Suppressor macrophage (primary cell): ENCODE data around the gene RAP1B.
A peak's percentile ranks its signal among the peaks of the same experiment; 100 is the strongest.

Source experiments
- DNase-seq, 4 experiments: peaks; one replicate each; pipeline ENCODE4 v3.0.0-alpha.2; 2020 to 2022
- total RNA-seq, 17 experiments: gene quantifications; one replicate each; lab custom pipeline; 2026; ENCODE audit warnings: mixed read lengths in 6 of 17, inconsistent platforms in 3 of 17; lab: John Stamatoyannopoulos, UW

RAP1B gene
- total RNA-seq = 101 to 390 (median 222) reads per million in 17 experiments

DNA sequence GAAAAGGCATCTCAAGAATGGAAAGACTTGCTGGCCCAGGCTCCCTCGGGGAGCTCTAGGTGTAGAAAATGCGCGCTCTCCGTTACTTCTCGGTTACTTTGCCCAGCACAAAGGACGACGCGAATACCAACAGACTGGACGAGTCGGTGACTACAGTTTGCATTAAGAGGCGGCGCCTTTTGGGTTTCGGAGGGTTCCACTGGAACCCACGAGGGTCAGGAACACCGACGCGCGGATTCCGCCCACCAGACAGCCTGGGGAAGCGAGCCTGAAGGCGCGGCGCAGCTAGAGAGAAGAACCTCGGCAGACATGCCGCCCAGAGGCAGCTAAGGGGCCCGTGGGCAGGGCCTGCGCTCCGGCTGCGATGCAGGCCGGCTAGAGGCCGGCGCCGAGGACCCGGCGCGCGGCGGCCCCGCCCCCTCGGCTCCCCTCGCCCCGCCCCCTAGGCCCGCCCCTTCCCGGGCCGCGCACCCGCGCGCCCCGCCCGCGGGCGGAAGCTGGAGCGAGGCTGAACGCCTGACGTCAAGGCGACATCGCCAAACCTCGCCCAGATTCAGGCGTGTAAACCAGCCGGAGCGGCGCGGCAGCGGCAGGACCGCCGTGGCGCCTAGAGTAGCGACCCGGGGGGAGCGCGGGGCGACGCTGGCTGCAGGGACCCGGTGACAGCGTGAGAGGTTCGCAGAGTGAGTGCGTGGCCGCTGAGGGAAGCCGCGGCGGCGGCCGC, at the start of gene RAP1B:
TSS of gene RAP1B (plus strand) at position 530 of the 724 bp plus-strand sequence. CDS start 37,826 bp downstream, outside the sequence.
- DNase-seq = peak; percentile 95 to 99 (median 96)

- DNase-seq = no peak
Observed at GRCh38 chr12:68561830-68562229, 48.9 kb upstream of the RAP1B start.

- DNase-seq = no peak
Observed at GRCh38 chr12:68564166-68564565, 46.5 kb upstream of the RAP1B start.

DNA sequence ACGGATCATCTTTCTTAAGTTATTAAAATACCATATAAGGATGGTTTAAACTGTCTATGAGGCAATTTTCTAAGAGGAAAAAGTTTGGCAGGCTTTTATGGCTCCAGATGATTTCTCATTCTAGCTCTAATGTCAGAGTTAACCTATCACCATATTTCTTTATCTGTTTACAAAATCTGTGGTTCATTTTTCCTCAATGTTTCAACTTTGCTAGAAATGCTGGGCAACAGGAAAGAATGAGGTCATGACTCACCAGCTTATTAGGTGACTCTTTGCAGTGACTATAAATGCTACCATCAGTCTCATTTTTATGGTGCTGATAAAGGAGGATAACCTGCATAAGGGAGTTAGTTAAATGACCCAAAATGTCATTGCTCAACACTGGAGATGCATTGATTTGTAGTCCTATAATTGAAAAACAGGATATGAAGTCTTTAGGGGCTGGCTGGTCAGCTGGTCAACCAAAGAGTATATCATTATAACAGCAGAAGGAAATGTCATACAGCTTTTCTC, 45.3 kb upstream of the RAP1B start:
- peak in 2 of 4 experiments; percentile 26 to 46 for DNase-seq

DNA sequence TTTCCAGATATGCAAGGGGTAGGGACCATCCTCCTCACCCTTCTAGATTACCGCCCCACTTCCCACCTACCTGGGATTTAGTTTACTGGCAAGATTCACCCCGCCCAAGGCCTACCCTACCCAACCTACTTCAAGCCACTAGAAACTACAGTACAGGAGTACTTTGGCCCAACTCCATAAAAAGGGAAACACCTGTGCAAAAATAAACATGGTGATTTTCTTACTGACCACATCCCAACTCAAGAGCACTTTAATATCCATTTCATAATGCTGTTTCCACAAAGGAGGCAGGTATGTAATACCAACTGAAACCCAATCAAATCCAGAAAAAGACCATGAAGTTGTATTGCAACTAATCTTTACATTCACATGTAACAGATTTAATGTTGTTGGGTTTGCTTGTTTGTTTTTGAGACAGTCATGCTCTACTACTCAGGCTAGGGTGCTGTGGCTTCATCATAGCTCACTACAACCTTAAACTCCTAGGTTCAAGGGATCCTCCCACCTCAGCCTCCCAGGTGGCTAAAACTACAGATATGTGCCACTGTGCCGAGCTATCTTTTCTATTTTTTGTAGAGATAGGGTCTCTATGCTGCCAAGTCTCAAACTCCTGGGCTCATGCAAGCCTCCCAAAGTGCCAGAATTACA, 41.7 kb upstream of the RAP1B start:
- DNase-seq = no peak

DNA sequence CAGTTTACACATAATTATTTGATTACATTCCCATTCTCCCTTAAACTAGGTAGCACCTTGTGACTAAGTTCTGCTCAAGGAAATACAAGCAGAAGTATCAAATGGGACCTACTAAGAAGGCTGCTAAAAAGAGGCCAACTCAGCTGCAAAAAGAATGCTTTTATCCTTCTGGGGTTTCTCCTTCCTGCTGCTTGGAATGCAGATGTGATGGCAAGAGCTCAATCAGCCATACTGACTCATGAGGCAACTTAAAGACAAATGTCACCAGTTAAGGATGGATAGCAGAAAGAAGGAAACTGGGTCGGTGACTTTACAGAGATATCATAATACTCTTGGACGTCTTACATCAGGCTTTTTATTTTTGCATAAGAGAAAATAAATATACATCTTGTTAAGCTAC, 38.0 kb upstream of the RAP1B start:
- DNase-seq = no peak

- DNase-seq = no peak
Observed at GRCh38 chr12:68573406-68573805, 37.3 kb upstream of the RAP1B start.

- DNase-seq = no peak
Observed at GRCh38 chr12:68577949-68578348, 32.8 kb upstream of the RAP1B start.

- DNase-seq = no peak
Observed at GRCh38 chr12:68578765-68579164, 31.9 kb upstream of the RAP1B start.

DNA sequence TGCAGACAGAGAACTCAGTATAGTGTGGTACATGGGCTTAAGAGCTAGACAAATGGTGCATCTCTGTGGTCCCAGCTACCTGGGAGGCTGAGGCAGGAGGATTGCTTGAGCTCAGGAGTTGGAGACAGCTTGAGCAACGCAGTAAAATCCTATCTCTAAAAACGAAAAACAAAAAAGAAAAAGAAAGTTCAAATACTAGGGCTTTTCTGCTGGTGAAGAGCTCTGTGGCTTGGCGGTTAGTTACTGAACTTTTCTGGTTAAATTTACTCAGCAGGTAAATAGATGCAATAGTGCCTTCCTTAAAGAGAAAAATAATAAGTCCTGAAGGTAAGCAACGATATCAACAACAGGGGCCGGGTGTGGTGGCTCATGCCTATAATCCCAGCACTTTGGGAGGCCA, 31.4 kb upstream of the RAP1B start:
- no peak for DNase-seq

DNA sequence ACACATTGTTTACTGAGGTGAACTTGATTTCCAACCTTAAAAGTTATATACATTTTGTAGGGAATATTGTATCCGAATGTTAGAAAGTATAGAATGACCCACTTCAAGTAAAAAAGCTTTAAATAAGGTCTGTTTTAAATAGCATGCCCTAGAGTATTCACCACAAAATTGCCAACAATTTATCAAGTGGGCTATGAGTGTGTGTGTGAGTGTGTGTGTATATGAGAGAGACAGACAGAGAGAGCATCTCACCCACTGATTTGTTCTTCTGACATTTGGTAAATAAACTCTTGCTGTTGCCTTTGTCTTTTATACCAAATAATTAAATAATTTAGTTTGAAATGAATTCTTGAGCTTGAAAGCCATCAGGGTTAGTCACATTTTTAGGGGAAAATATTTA, 29.8 kb upstream of the RAP1B start:
- DNase-seq = no peak

- DNase-seq = no peak
Observed at GRCh38 chr12:68581926-68582325, 28.8 kb upstream of the RAP1B start.

DNA sequence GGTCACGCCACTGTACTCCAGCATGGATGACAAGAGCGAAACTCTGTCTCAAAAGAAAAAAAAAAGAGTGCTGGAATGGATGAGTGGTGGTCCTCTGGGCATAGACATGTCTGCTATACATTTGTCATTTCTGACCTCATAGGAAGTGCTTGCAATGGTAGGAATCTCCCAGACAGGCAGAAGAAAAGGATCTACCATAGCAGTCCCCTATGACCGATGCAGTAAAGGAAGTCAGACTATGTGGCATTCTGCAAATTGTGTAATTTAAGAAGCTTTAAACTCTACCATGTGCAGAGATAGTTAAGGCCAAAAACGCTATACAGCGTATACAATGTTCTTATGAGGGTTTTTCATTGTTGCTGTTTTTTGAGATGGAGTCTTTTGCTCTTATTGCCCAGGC, 24.7 kb upstream of the RAP1B start:
- DNase-seq = no peak

DNA sequence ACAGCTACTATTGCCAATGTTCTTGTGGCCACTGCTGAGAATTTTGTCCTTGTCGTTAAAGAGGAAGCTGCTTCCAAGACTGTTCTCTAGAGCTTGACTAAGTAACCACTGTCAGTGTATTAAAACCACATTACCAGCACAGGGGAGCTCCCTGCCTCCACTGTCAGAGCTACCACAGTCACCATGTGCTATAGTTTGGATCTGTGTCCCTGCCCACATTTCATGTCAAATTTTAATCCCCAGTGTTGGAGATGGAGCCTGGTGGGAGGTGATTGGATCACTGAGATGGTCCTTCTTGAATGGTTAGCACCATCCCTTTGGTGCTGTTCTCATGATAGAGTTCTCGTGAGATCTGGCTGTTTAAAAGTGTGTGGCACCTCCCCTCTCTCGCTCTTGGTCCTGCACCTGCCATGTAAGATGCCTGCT, 23.2 kb upstream of the RAP1B start:
- peak; percentile 34 to 71 (median 60) for DNase-seq

DNA sequence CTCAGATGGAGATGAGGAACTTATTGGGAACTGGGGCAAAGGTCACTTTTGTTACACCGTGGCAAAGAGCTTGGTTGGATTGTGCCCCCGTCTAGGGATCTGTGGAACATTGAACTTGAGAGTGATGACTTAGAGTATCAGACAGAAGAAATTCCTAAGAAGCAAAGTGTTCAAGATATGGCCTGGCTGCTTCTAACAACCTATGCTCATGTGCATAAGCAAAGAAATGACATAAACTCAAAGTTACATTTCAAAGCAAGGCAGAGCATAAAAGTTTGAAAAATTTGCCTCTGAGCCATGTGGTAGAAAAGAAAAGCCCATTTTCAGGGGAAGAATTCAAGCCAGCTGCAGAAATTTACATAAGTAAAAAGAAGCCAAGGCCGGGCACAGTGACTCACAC, 21.5 kb upstream of the RAP1B start:
- peak in 1 of 4 experiments; percentile 25 for DNase-seq

DNA sequence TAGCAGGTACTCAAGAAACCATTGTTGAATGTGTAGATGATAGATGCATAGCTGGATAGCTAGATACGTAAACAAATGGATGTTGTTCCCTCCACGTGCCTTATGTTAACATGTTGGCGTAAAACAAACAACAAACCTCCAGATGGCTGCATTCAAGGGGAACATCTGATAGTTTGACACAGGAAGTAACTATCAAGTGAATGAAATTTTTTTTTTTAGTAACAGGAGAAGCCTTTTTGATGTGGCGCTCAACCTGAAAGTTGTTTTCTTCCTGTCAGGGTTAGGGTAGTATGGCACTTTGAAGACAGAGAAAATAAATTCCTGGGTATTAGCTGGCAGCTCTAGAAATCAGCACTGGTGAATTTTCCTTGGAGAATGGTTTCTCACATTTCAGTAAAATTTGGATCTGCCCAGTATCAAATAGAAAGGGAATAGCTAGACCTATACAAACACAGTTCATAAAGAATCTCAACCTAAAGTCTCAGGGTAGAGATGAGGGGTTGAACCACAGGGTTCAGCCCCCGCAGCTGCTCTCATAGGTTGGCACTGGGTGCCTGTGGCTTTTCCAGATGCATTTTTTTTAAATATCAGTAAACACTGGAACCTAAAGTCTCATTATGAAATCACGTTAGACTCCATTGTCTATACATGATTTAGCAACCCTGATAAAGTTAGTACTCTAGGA, 18.8 kb upstream of the RAP1B start:
- DNase-seq = no peak

GRCh38 chr12:68595241-68595640, 15.5 kb upstream of the RAP1B start:
- no peak for DNase-seq

DNA sequence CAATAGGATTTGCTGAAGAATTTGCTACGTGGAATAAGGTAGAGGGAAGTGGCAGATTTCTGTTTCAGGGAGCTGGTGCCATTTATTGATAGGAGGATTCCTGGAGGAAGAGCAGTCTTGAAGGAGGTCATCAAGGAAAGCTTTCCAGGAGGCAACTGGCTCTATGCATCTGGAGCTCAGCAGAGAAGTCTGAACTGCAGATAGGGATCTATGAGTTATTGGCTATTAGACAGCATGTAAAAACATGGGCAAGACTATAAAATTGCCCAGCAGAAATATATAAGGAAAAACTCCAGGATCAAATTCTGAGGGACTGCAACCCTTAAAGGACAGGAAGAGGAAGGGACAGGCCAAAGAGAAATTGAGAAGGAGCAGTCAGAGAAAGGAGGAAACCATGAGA, 8.9 kb upstream of the RAP1B start:
- no peak for DNase-seq

DNA sequence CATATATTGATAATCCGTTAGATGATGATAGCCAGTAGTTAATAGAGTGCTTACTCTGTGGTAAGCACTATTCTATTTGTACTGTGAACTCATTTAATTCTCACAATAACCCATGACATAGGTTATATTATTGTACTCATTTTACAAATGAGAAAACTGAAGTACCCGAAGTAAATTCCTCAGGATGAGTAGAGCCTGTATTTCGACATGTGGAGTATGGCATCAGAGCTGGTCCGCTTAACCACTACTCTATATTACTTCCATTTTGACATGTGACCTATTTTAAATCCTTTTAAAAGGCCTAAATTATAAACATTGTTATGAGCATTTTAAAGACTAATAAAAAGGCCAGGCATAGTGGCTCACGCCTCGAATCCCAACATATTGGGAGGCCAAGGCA, 8.0 kb upstream of the RAP1B start:
- peak in 3 of 4 experiments; percentile 19 to 38 (median 29) for DNase-seq

GRCh38 chr12:68608191-68608590, 2.5 kb upstream of the RAP1B start:
- DNase-seq = peak in 2 of 4 experiments; percentile 25 to 39

DNA sequence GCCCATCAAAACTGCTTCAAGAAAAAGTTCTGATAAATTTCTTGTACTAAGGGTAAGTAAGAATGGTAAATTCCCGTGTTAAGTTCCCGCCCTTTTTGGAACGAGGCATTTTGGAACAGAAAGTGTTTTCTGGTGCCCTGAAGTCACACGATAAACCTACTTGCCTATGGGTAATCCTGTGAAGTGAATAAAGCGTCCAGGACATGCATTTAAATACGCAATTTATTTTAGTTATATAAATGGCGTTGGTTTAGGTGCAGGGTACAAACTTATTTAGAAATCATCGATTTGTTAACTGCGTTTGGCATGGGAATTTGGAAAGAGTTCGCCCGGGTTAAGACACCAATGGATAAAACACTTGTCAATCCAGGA, 715 bp upstream of the RAP1B start:
- DNase-seq = peak in 3 of 4 experiments; percentile 19 to 38 (median 20)

DNA sequence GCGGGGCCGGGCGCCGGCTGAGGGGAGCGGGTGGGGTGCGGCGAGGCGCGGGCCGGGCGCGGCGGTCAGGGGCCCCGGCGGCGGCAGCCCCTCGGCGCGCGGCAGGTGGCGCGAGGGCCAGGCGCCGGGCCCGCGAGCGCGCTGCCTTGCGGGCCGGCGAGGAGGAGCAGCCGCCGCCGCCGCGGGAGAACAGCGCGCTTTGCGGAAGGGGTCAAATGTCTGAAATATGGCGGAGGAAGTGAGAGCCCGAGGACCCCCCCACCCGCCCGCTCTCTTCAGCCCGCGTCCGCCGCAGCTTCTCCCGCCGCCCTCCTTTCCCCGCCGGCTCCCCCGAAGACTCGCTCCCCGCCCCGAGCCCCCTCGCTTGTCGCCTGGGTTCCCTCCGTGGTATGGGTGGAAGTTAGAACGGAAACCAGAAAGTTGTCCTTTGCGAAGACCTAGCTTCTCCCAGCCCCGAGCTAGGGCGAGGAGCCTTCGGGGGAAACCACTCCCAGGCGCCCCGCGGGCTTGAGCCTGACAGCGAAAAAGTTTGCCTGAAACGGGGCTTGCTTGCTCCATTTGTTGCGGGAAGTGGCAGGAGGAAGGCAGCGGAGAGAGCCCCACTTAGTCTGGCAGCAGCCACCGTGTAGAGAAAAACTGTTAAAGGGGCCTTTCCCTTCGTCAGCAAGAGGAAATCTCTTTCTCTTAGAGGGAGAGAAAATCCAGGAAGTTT, 551 bp downstream of the RAP1B start:
- peak; percentile 71 to 82 (median 78) for DNase-seq

DNA sequence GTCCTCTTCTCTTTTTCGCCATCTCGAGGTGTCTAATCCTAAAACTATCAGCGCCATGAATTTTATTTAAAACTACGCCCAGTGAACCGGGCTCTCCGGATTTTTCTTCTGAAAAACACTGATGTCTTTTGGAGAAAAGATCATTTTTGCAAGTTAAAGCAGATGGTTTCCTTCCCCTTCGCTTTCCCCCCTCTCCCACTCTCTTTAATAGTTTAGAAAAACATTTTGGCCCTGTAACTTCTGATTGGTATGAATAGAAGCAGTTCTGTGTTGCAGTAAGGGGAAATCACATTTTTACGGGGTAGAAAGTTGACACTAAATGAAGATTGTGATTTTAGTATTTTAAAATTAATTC, 1.1 kb downstream of the RAP1B start:
- no peak for DNase-seq
